Measurements from ENCODE around the gene NFATC2. TPM values are rescaled to one million over a fixed set of nuclear protein-coding genes. Genes with fewer than 3 reads are reported as not detected.

Gene NFATC2
- total and polyA plus RNA-seq, 7 donors = 1.4 to 16.9 (median 5.0) TPM

GRCh38 chr20:51431321-51431720, 111.2 kb downstream of the NFATC2 start:
- no peaks in the 10 kb centered on the region for H3K36me3 ChIP-seq
- WGBS, 2 donors = 42 to 75% methylated on average over 5 of the region's 5 CpGs
- no peaks in the 10 kb centered on the region for H3K27me3 ChIP-seq

GRCh38 chr20:51430198-51430950, 112.1 kb downstream of the NFATC2 start:
- DNase-seq = no peak
- Histone ChIP-seq H3K27me3 (no peaks in the 10 kb centered on the region), H3K36me3 (no peaks in the 10 kb centered on the region), H3K4me1 (peaks cover 0 to 23% (median 23%) of the 10 kb centered on the region in 4 donors), H3K9me3 (no peaks in the 10 kb centered on the region), H3K27ac (no peak overlapping the region), H3K4me3 (no peak overlapping the region)
- 83 to 87% methylated on average over 14 of the region's 14 CpGs for WGBS, 2 donors
- no peak for TF ChIP-seq POLR2A (IDR thresholded peaks at IDR 0.05)
- TF ChIP-seq POLR2AphosphoS5 (IDR thresholded peaks at IDR 0.05) = no peak
- TF ChIP-seq EP300 (IDR thresholded peaks at IDR 0.05) = no peak
- no peak for TF ChIP-seq CTCF (IDR thresholded peaks at IDR 0.05)
- intact Hi-C loops (cut with DNase I) = no loop called here

More at GRCh38 chr20:51431321-51431720, 111.2 kb downstream of the NFATC2 start:
- Histone ChIP-seq H3K9me3 (no peaks in the 10 kb centered on the region), H3K27ac (no peak overlapping the region), H3K4me1 (peaks cover 0 to 23% (median 23%) of the 10 kb centered on the region in 4 donors), H3K4me3 (no peak overlapping the region)
- no peak for TF ChIP-seq POLR2A (IDR thresholded peaks at IDR 0.05)
- no peak for TF ChIP-seq CTCF (IDR thresholded peaks at IDR 0.05)
- no peak for TF ChIP-seq POLR2AphosphoS5 (IDR thresholded peaks at IDR 0.05)
- no peak for TF ChIP-seq EP300 (IDR thresholded peaks at IDR 0.05)
- intact Hi-C loops (cut with DNase I) = no loop called here
- no peak for DNase-seq

GRCh38 chr20:51429696-51430095, 112.8 kb downstream of the NFATC2 start:
- Histone ChIP-seq H3K27ac (no peak overlapping the region), H3K4me1 (peaks cover 0 to 23% (median 23%) of the 10 kb centered on the region in 4 donors), H3K9me3 (no peaks in the 10 kb centered on the region), H3K36me3 (no peaks in the 10 kb centered on the region), H3K4me3 (no peak overlapping the region), H3K27me3 (no peaks in the 10 kb centered on the region)
- WGBS, 2 donors = 83 to 91% methylated on average over 10 of the region's 10 CpGs
- intact Hi-C loops (cut with DNase I) = no loop called here
- TF ChIP-seq CTCF (IDR thresholded peaks at IDR 0.05) = no peak
- no peak for TF ChIP-seq POLR2AphosphoS5 (IDR thresholded peaks at IDR 0.05)
- TF ChIP-seq EP300 (IDR thresholded peaks at IDR 0.05) = no peak
- TF ChIP-seq POLR2A (IDR thresholded peaks at IDR 0.05) = no peak
- no peak for DNase-seq

GRCh38 chr20:51429144-51429482, 113.4 kb downstream of the NFATC2 start:
- no peak overlapping the region for H3K4me3 ChIP-seq
- WGBS, 2 donors = 94% methylated on average over 6 of the region's 6 CpGs
- H3K27ac ChIP-seq = peak overlapping the region; percentile 10 to 68 (median 36)
- H3K27me3 ChIP-seq = no peaks in the 10 kb centered on the region
- intact Hi-C loops (cut with DNase I) = no loop called here
- no peaks in the 10 kb centered on the region for H3K36me3 ChIP-seq
- TF ChIP-seq EP300 (IDR thresholded peaks at IDR 0.05) (no peak), POLR2A (IDR thresholded peaks at IDR 0.05) (no peak), POLR2AphosphoS5 (IDR thresholded peaks at IDR 0.05) (no peak), CTCF (IDR thresholded peaks at IDR 0.05) (no peak)
- no peak for DNase-seq
- peaks cover 0 to 23% (median 23%) of the 10 kb centered on the region in 4 donors for H3K4me1 ChIP-seq
- no peaks in the 10 kb centered on the region for H3K9me3 ChIP-seq
